ENCODE measurements around the gene PLPP1.

The PLPP1 gene

GRCh38 chr5:55481293-55481855, 53.4 kb downstream of the PLPP1 start:
- Histone ChIP-seq H3K4me3 (ENCODE audit: insufficient read depth in 1 of 2, low read depth in 1 of 2, low read length in 2 of 2) (no peak overlapping the region), H3K23ac (ENCODE audit: low read length in 2 of 2) (no peak overlapping the region), H2AK5ac (ENCODE audit: low read length, severe bottlenecking) (no peak overlapping the region), H3K4ac (ENCODE audit: low read depth in 1 of 2, low read length in 2 of 2) (no peak overlapping the region), H3K18ac (ENCODE audit: low read depth in 1 of 2, low read length in 2 of 2) (no peak overlapping the region), H2BK15ac (ENCODE audit: low read depth, poor library complexity, severe bottlenecking) (no peak overlapping the region), H2BK5ac (ENCODE audit: low read depth, low read length, poor library complexity, severe bottlenecking) (no peak overlapping the region), H3K14ac (ENCODE audit: low read length in 2 of 2) (no peak overlapping the region), H2AFZ (ENCODE audit: low read depth, low read length) (no peak overlapping the region), H3K36me3 (ENCODE audit: control insufficient read depth in 1 of 2, insufficient read depth in 2 of 2, low read depth in 1 of 2, low read length in 2 of 2) (peaks cover 0 to 5% of the 10 kb centered on the region in 2 experiments), H3K27ac (ENCODE audit: low read length, poor library complexity, severe bottlenecking) (no peak overlapping the region), H2BK12ac (ENCODE audit: low read length in 2 of 2) (no peak overlapping the region), H3K9ac (ENCODE audit: low read length) (no peak overlapping the region), H3K4me2 (ENCODE audit: low read length, poor library complexity, severe bottlenecking) (no peak overlapping the region), H3K79me1 (replicated peaks; ENCODE audit: low read length, poor library complexity, severe bottlenecking) (peaks cover 12% of the 10 kb centered on the region), H4K8ac (ENCODE audit: low read length) (no peak overlapping the region), H2BK120ac (ENCODE audit: low read depth, low read length) (no peak overlapping the region), H3K9me3 (ENCODE audit: control insufficient read depth, low read length) (no peaks in the 10 kb centered on the region), H3K27me3 (ENCODE audit: control insufficient read depth in 1 of 2, insufficient read depth in 1 of 2, low read length in 2 of 2) (no peaks in the 10 kb centered on the region), H3K4me1 (ENCODE audit: control insufficient read depth, insufficient read depth, low read depth, low read length) (no peaks in the 10 kb centered on the region), H4K91ac (ENCODE audit: low read length) (no peak overlapping the region)
- 93% methylated on average over 1 of the region's 3 CpGs for WGBS
- peak; percentile 33 for DNase-seq

- H3K27me3 ChIP-seq (ENCODE audit: control insufficient read depth in 1 of 2, insufficient read depth in 1 of 2, low read length in 2 of 2): no peaks in the 10 kb centered on the region
- no peak overlapping the region for H3K18ac ChIP-seq (ENCODE audit: low read depth in 1 of 2, low read length in 2 of 2)
- no peak overlapping the region for H2BK12ac ChIP-seq (ENCODE audit: low read length in 2 of 2)
- no peak overlapping the region for H3K4ac ChIP-seq (ENCODE audit: low read depth in 1 of 2, low read length in 2 of 2)
- no peaks in the 10 kb centered on the region for H3K4me1 ChIP-seq (ENCODE audit: control insufficient read depth, insufficient read depth, low read depth, low read length)
- peaks cover 15% of the 10 kb centered on the region for H3K79me1 ChIP-seq (replicated peaks; ENCODE audit: low read length, poor library complexity, severe bottlenecking)
- H3K9ac ChIP-seq (ENCODE audit: low read length): no peak overlapping the region
- no peak overlapping the region for H3K4me2 ChIP-seq (ENCODE audit: low read length, poor library complexity, severe bottlenecking)
- H3K4me3 ChIP-seq (ENCODE audit: insufficient read depth in 1 of 2, low read depth in 1 of 2, low read length in 2 of 2): no peak overlapping the region
- H4K91ac ChIP-seq (ENCODE audit: low read length): no peak overlapping the region
- no peaks in the 10 kb centered on the region for H3K9me3 ChIP-seq (ENCODE audit: control insufficient read depth, low read length)
- H4K8ac ChIP-seq (ENCODE audit: low read length): no peak overlapping the region
- H3K36me3 ChIP-seq (ENCODE audit: control insufficient read depth in 1 of 2, insufficient read depth in 2 of 2, low read depth in 1 of 2, low read length in 2 of 2): peaks cover 0 to 5% of the 10 kb centered on the region in 2 experiments
- DNase-seq: peak; percentile 46
- no peak overlapping the region for H2BK15ac ChIP-seq (ENCODE audit: low read depth, poor library complexity, severe bottlenecking)
- H3K27ac ChIP-seq (ENCODE audit: low read length, poor library complexity, severe bottlenecking): no peak overlapping the region
- H2AK5ac ChIP-seq (ENCODE audit: low read length, severe bottlenecking): no peak overlapping the region
- H2AFZ ChIP-seq (ENCODE audit: low read depth, low read length): no peak overlapping the region
- no peak overlapping the region for H3K14ac ChIP-seq (ENCODE audit: low read length in 2 of 2)
- no peak overlapping the region for H3K23ac ChIP-seq (ENCODE audit: low read length in 2 of 2)
- 50% methylated on average over 1 of the region's 3 CpGs for WGBS
- no peak overlapping the region for H2BK5ac ChIP-seq (ENCODE audit: low read depth, low read length, poor library complexity, severe bottlenecking)
- H2BK120ac ChIP-seq (ENCODE audit: low read depth, low read length): no peak overlapping the region
Observed at GRCh38 chr5:55480781-55481180, 54.0 kb downstream of the PLPP1 start.

- Histone ChIP-seq H2BK120ac (ENCODE audit: low read depth, low read length) (no peak overlapping the region), H3K4me2 (ENCODE audit: low read length, poor library complexity, severe bottlenecking) (no peak overlapping the region), H3K23ac (ENCODE audit: low read length in 2 of 2) (no peak overlapping the region), H2BK5ac (ENCODE audit: low read depth, low read length, poor library complexity, severe bottlenecking) (no peak overlapping the region), H3K9ac (ENCODE audit: low read length) (no peak overlapping the region), H2BK12ac (ENCODE audit: low read length in 2 of 2) (no peak overlapping the region), H3K27me3 (ENCODE audit: control insufficient read depth in 1 of 2, insufficient read depth in 1 of 2, low read length in 2 of 2) (no peaks in the 10 kb centered on the region), H4K8ac (ENCODE audit: low read length) (no peak overlapping the region), H4K91ac (ENCODE audit: low read length) (no peak overlapping the region), H2AFZ (ENCODE audit: low read depth, low read length) (no peak overlapping the region), H3K79me1 (replicated peaks; ENCODE audit: low read length, poor library complexity, severe bottlenecking) (peaks cover 6% of the 10 kb centered on the region), H2BK15ac (ENCODE audit: low read depth, poor library complexity, severe bottlenecking) (no peak overlapping the region), H3K36me3 (ENCODE audit: control insufficient read depth in 1 of 2, insufficient read depth in 2 of 2, low read depth in 1 of 2, low read length in 2 of 2) (peaks cover 0 to 6% of the 10 kb centered on the region in 2 experiments), H3K4me1 (ENCODE audit: control insufficient read depth, insufficient read depth, low read depth, low read length) (peaks cover 5% of the 10 kb centered on the region), H3K27ac (ENCODE audit: low read length, poor library complexity, severe bottlenecking) (no peak overlapping the region), H2AK5ac (ENCODE audit: low read length, severe bottlenecking) (no peak overlapping the region), H3K4ac (ENCODE audit: low read depth in 1 of 2, low read length in 2 of 2) (no peak overlapping the region), H3K4me3 (ENCODE audit: insufficient read depth in 1 of 2, low read depth in 1 of 2, low read length in 2 of 2) (no peak overlapping the region), H3K14ac (ENCODE audit: low read length in 2 of 2) (no peak overlapping the region), H3K9me3 (ENCODE audit: control insufficient read depth, low read length) (no peaks in the 10 kb centered on the region), H3K18ac (ENCODE audit: low read depth in 1 of 2, low read length in 2 of 2) (no peak overlapping the region)
- 95% methylated on average over 1 of the region's 1 CpG for WGBS
- no peak for DNase-seq
Observed at GRCh38 chr5:55472642-55473041, 62.1 kb downstream of the PLPP1 start.

- no peak overlapping the region for H3K4me2 ChIP-seq (ENCODE audit: low read length, poor library complexity, severe bottlenecking)
- H2AFZ ChIP-seq (ENCODE audit: low read depth, low read length): no peak overlapping the region
- no peak overlapping the region for H2BK15ac ChIP-seq (ENCODE audit: low read depth, poor library complexity, severe bottlenecking)
- H4K91ac ChIP-seq (ENCODE audit: low read length): no peak overlapping the region
- no peak overlapping the region for H2BK120ac ChIP-seq (ENCODE audit: low read depth, low read length)
- H4K8ac ChIP-seq (ENCODE audit: low read length): no peak overlapping the region
- no peak for DNase-seq
- no peak overlapping the region for H2AK5ac ChIP-seq (ENCODE audit: low read length, severe bottlenecking)
- no peak overlapping the region for H2BK5ac ChIP-seq (ENCODE audit: low read depth, low read length, poor library complexity, severe bottlenecking)
- peaks cover 6% of the 10 kb centered on the region for H3K79me1 ChIP-seq (replicated peaks; ENCODE audit: low read length, poor library complexity, severe bottlenecking)
- H3K18ac ChIP-seq (ENCODE audit: low read depth in 1 of 2, low read length in 2 of 2): no peak overlapping the region
- H3K4me3 ChIP-seq (ENCODE audit: insufficient read depth in 1 of 2, low read depth in 1 of 2, low read length in 2 of 2): no peak overlapping the region
- no peaks in the 10 kb centered on the region for H3K9me3 ChIP-seq (ENCODE audit: control insufficient read depth, low read length)
- H3K9ac ChIP-seq (ENCODE audit: low read length): no peak overlapping the region
- 100% methylated on average over 1 of the region's 1 CpG for WGBS
- peaks cover 5% of the 10 kb centered on the region for H3K4me1 ChIP-seq (ENCODE audit: control insufficient read depth, insufficient read depth, low read depth, low read length)
- no peak overlapping the region for H3K14ac ChIP-seq (ENCODE audit: low read length in 2 of 2)
- H2BK12ac ChIP-seq (ENCODE audit: low read length in 2 of 2): no peak overlapping the region
- H3K36me3 ChIP-seq (ENCODE audit: control insufficient read depth in 1 of 2, insufficient read depth in 2 of 2, low read depth in 1 of 2, low read length in 2 of 2): peaks cover 0 to 15% of the 10 kb centered on the region in 2 experiments
- no peak overlapping the region for H3K23ac ChIP-seq (ENCODE audit: low read length in 2 of 2)
- no peaks in the 10 kb centered on the region for H3K27me3 ChIP-seq (ENCODE audit: control insufficient read depth in 1 of 2, insufficient read depth in 1 of 2, low read length in 2 of 2)
- H3K4ac ChIP-seq (ENCODE audit: low read depth in 1 of 2, low read length in 2 of 2): no peak overlapping the region
- no peak overlapping the region for H3K27ac ChIP-seq (ENCODE audit: low read length, poor library complexity, severe bottlenecking)
Observed at GRCh38 chr5:55471468-55471867, 63.3 kb downstream of the PLPP1 start.

Measured in mesenchymal stem cell (in vitro differentiated cells and primary cell).